GM19351 (cell line): ENCODE data around the gene RGS7.
"Not testable (repeated sequence)": the region's sequence is repeated elsewhere in the genome, so short reads cannot be mapped to it uniquely, and the experiment has no call there.

Experiments
- ATAC-seq: cut with Tn5 transposase; IDR thresholded peaks from one replicate; pipeline ENCODE4 v1.9.1; 2021; ENCODE audit warnings: mild to moderate bottlenecking, moderate library complexity; ENCODE audit not compliant: unreplicated experiment

RGS7 gene

GRCh38 chr1:240802271-240802670 lies 554.7 kb downstream of the RGS7 start:
- no peak for ATAC-seq

GRCh38 chr1:240801442-240801841 lies 555.6 kb downstream of the RGS7 start:
- ATAC-seq, result no peak

DNA sequence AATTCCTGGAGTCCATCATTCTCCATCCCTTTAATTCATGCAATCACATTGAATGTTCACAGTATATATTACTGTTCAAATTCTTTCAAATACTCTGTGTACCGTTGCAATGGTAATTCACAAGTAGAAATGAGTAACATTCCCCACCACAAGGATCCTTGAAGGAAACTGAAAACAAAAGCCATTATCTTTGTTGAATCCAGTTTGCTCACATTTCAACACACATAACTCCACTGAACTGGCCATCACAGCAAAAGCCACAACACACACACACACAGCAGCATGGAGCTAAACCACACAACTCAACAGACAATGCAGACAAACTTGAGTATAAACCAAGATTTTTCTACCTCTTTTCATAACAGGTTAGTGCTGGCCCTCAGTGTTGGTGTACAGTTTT lies 556.7 kb downstream of the RGS7 start:
- ATAC-seq, result no peak

DNA sequence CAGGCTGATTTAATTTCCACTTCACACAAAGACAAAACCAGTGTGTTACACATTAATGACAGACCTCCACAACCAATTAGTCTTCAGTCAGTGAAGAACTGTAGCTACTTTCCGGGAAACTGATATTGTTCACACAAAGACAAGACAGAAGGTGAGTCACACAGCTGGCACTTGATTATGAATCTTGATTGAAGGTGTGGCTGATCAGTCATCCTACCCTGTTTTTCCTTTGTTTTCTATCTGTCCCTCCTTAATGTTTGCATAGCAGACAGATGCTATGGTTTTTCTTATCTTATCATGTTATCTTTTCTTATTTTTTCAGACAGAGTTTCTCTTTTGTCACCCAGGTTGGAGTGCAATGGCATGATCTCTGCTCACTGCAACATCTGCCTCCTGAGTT lies 560.0 kb downstream of the RGS7 start:
- no peak for ATAC-seq

DNA sequence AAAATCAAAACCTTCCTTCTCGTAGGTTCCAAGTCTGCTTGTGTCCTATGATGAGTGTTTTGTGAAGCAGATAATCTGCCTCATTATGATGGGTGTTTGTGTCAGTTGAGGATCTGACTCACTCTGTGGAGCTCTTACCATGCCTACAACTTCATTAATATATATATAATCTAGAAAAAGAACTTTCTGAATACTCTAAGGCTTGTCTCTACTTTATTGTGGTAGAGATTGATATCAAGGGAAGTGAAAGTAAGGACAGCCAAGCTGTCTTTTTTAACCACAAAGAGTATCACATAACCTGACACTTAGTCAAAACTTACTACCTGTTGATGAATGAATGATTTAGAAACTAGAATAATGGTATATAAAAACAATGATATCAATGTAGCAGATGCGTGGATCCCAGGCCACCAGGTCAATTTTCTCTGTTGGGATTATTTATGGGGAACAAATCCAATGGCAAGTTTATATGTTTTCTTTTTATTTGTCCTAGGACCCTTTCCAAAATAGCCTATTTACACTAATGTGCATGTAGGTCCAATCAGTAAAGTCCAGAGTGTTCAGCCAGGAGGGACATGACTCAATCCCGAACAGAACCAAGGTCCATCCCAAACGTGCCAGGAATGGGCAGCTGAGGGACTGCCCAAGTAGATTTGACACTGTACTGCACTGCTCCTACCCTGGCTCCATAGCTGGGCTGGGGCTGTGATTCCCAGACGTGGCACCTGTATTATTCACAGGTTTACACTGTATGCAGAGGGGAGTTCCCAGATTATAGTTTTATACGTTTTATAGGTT lies 562.8 kb downstream of the RGS7 start:
- ATAC-seq, result peak; percentile 91

DNA sequence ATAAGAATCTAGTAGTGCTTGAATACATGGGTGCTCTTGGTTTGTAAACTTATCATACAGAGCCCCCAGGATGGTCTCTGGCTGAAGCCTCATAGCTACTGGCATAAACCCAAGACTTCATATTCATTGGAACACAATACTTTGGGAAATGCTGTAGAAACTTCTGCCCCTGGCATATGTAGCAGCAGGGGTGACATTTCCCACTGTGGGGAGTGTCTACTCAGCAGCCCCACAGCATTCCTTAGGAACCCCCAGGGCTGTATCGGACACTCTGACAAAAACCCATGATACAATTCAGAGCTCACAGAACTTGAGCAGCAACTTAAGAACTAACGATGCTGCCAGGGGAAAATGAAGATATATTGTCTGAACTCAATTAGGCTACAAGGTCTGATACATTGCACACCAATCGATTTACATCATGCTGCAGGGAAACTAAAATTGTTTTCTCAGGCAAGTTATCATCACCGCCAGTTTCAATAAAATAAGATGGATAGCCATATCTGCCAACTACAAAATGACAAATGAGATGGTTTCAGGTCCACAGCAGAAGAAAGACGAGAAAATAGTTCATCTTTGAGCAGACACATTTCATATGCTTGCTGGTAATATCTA lies 564.0 kb downstream of the RGS7 start:
- ATAC-seq, result no peak

- ATAC-seq, result no peak
Observed at GRCh38 chr1:240790856-240791255, 566.1 kb downstream of the RGS7 start.

- no peak for ATAC-seq
Observed at GRCh38 chr1:240786880-240787279, 570.1 kb downstream of the RGS7 start.

DNA sequence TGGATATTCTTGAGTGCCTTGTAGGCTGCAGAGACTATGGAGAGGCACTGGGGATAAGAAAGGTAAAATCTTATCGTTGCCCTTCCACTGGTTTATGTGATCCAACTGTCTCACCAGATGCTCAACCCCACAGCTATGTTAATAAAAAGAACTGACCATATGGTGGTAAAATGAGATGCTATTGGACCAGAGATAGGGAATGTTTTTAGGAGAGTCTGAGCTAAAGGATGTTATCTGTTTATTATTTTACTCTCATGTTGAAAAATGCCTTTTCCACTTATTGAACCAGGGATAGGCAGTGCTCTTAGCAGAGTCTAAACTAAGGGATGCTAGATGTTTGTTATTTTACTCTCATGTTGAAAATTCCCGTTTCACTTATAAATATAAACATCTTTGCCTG lies 572.2 kb downstream of the RGS7 start:
- no peak for ATAC-seq

DNA sequence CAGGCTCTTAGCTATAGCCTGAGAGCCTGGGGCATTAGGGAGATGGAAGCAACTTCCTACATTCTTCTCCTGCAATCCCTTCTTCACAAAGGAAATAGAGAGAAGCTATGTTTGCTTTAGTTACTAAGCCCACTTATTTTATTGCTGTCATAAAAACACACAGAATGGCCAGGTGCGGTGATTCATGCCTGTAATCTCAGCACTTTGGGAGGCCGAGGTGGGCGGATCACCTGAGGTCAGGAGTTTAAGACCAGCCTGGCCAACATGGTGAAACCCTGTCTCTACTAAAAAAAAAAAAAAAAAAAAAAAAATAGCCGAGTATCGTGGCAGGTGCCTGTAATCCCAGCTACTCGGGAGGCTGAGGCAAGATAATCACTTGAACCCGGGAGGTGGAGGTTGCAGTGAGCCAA lies 573.3 kb downstream of the RGS7 start:
- ATAC-seq, result not testable (repeated sequence)

DNA sequence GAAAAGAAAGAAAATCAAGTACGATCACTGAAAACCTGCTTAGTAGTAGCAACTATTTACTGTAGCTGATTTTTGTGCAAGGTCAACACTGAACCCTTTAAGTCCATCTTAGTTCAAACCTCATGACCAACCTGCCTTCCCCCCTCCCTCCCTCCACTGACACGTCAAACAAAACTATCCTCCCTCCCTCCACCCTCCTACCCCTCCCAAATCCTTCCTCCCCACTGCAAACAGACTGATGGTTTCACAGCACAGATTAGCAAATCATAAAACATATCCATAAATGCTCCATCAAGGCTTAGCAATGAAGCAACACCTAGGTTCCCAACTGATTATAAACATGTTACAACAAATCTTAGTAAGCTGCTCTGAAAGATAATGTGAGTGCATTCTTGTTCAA lies 580.8 kb downstream of the RGS7 start:
- ATAC-seq, result no peak

- ATAC-seq, result no peak
Observed at GRCh38 chr1:240772131-240772530, 584.9 kb downstream of the RGS7 start.

DNA sequence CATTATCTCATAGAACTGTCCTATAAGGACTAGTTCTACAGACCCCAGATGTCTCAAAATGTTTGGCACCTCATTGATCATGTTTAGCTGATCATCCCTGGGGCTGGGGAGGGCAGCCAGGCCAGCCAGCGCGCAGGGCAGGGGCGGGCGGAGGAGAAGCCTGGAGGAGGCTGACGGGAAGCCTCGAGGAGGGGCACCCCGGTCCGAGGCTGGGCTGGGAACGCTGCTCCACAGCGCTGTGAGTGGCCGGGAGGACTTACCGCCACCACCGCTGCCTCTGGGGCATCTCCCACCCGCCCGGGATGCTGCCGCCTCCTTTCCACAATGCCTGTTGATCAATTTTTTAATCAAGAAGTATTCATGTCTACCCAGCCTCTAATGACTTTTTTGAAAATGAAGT lies 585.6 kb downstream of the RGS7 start:
- ATAC-seq, result no peak

GRCh38 chr1:240768979-240769378 lies 588.0 kb downstream of the RGS7 start:
- no peak for ATAC-seq

DNA sequence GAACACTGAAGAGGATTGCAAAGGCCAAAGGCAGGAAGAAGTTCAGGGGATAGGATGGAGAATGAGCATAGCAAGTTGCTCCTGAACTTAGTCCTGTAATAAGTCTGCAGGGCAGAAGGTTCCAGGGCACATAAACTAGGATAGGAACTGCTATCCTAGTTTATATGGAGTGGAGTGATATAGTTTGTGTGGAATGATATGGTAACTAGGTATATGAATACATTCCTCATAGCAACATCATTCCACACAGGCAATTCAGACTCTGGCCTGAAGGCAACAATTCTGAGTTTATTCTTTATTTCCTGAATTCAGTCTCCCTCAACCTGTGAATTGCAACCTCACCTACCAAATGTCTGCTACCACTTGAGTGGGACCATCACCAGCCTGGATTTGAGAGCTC lies 590.2 kb downstream of the RGS7 start:
- no peak for ATAC-seq

DNA sequence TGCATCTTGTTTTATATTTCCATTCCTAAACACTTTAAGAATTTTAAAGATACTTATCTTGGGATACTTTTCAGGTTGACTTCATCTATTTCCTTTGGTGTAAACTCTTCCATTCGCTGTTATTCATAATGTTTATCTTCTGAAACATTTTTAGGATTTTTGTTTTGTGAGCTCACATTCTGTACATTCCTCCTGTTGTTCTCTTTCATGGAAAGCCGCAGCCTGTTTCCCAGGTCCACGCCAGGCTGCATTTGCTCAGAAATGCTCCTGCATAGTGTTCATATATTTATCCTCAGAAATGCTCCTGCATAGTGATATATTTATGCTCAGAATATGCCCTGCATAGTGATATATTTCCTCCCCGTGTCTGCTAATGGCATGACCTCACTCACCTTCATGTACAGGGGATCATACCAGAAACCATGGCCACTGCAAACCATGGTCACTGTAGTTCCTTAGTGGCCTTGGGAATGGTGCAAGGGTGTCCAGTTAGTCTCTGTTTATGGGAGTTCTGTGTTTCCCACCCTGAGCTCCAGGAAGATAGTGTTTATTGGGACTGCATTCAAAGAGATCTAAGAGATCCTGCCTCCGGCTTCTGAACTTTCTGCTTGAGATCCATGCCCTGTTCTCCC lies 591.2 kb downstream of the RGS7 start:
- no peak for ATAC-seq

DNA sequence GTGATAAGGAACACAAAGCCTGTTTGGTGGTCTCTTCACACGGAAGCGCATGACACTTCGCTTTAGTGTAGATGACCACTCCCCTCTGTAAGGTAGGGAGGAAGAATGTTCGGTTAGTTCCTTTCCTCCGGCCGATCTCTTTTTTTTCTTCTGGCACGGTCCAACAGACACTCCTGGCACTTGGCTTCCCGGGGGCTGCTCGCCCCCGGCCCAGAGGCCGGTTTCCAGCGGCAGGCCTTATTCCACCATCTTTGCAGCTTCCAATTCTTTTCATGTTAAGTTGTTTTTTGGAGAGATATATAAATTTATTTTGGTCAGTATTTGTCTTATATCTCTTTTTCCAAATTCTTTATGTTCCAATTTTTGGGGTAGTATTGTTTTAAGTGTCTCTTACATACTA lies 593.2 kb downstream of the RGS7 start:
- ATAC-seq, result no peak

DNA sequence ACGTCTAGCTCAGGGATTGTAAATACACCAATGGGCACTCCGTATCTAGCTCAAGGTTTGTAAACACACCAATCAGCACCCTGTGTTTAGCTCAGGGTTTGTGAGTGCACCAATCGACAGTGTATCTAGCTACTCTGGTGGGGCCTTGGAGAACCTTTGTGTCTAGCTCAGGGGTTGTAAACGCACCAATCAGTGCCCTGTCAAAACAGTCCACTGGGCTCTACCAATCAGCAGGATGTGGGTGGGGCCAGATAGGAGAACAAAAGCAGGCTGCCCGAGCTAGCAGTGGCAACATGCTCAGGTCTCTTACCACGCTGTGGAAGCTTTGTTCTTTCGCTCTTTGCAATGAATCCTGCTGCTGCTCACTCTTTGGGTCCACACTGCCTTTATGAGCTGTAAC lies 593.9 kb downstream of the RGS7 start:
- ATAC-seq, result not testable (repeated sequence)

- not testable (repeated sequence) for ATAC-seq
Observed at GRCh38 chr1:240762471-240762987, 594.5 kb downstream of the RGS7 start.

GRCh38 chr1:240758777-240759176 lies 598.2 kb downstream of the RGS7 start:
- ATAC-seq, result not testable (repeated sequence)

GRCh38 chr1:240758296-240758695 lies 598.7 kb downstream of the RGS7 start:
- ATAC-seq, result no peak

GRCh38 chr1:240747907-240748306 lies 609.1 kb downstream of the RGS7 start:
- ATAC-seq, result no peak
